Chondrocyte (in vitro differentiated cells): Measurements from ENCODE around the gene GALNT9. TPM values are rescaled to one million over a fixed set of nuclear protein-coding genes. Genes with fewer than 3 reads are reported as not detected.

Experiments used
- DNase-seq: peaks from one replicate; pipeline ENCODE4 v3.0.0; 2021; ENCODE audit warnings: mixed read lengths, low spot score
- H3K27ac Mint-ChIP-seq: one replicate; pipeline ENCODE4 v1.8.0; 2021; ENCODE audit warnings: mild to moderate bottlenecking, moderate library complexity, mixed read lengths; ENCODE audit not compliant: unreplicated experiment
- H3K27me3 Mint-ChIP-seq: 2 replicates; pipeline ENCODE4 v1.8.0; 2021; ENCODE audit warnings: low read depth, mixed read lengths
- H3K36me3 Mint-ChIP-seq: 2 replicates; pipeline ENCODE4 v1.8.0; 2021; ENCODE audit warnings: low read depth, mixed read lengths
- H3K4me1 Mint-ChIP-seq: 2 replicates; pipeline ENCODE4 v1.8.0; 2021; ENCODE audit warnings: low read depth, mild to moderate bottlenecking, mixed read lengths
- H3K4me3 Mint-ChIP-seq: one replicate; pipeline ENCODE4 v1.8.0; 2021; ENCODE audit warnings: mild to moderate bottlenecking, moderate library complexity, mixed read lengths; ENCODE audit not compliant: unreplicated experiment
- H3K9me3 Mint-ChIP-seq: 2 replicates; pipeline ENCODE4 v1.8.0; 2021; ENCODE audit warnings: low read depth, mixed read lengths
- total RNA-seq: library from RNA; stranded (reverse); gene quantifications from 3 replicates; pipeline ENCODE4 v1.2.1, GENCODE V29; 2021
- TF ChIP-seq, protein P1 (sequence below): fragments of 200-600 bp; sonication (generic); IDR thresholded peaks from 2 replicates; pipeline ENCODE4 v1.5.0; 2021; ENCODE audit warnings: antibody characterized with exemption, mild to moderate bottlenecking, moderate library complexity

Gene GALNT9
- total RNA-seq, 1 donor from 2014 or later, result not detected

DNA sequence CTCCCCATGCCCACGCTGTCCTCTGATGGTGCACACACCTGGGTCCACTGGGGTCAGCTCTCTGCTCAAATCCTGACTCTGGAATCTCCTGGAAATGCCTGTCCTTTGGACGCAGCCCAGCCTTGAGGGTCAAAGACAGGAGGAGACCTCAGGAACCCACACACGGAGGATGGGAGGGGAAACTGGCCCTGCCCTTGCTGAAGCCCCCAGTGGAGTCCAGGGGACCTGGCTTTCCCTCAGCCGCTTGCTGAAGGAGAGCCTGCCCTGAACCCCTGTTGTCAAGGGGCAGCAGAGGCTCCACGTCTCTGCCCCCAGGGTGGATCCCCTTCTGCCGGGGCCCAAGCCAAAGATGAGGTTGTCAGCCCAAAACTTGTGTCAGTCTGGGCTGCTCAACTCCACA lies 16.9 kb downstream of the GALNT9 start:
- Mint-ChIP-seq H3K4me1 (no peaks in the 10 kb centered on the region), H3K4me3 (no peak overlapping the region), H3K27ac (no peak overlapping the region), H3K36me3 (peaks cover 10% of the 10 kb centered on the region), H3K9me3 (peaks cover 13% of the 10 kb centered on the region), H3K27me3 (peaks cover 42% of the 10 kb centered on the region)
- TF ChIP-seq, protein P1, sequence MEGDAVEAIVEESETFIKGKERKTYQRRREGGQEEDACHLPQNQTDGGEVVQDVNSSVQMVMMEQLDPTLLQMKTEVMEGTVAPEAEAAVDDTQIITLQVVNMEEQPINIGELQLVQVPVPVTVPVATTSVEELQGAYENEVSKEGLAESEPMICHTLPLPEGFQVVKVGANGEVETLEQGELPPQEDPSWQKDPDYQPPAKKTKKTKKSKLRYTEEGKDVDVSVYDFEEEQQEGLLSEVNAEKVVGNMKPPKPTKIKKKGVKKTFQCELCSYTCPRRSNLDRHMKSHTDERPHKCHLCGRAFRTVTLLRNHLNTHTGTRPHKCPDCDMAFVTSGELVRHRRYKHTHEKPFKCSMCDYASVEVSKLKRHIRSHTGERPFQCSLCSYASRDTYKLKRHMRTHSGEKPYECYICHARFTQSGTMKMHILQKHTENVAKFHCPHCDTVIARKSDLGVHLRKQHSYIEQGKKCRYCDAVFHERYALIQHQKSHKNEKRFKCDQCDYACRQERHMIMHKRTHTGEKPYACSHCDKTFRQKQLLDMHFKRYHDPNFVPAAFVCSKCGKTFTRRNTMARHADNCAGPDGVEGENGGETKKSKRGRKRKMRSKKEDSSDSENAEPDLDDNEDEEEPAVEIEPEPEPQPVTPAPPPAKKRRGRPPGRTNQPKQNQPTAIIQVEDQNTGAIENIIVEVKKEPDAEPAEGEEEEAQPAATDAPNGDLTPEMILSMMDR, result no peak
- no peak for DNase-seq

GRCh38 chr12:132311201-132311915 lies 18.0 kb downstream of the GALNT9 start:
- H3K4me1 Mint-ChIP-seq, result no peaks in the 10 kb centered on the region
- peaks cover 13% of the 10 kb centered on the region for H3K9me3 Mint-ChIP-seq

GRCh38 chr12:132310181-132311040 lies 19.0 kb downstream of the GALNT9 start:
- Mint-ChIP-seq H3K9me3 (peaks cover 13% of the 10 kb centered on the region), H3K27ac (no peak overlapping the region), H3K27me3 (peaks cover 37% of the 10 kb centered on the region), H3K36me3 (peaks cover 10% of the 10 kb centered on the region), H3K4me1 (no peaks in the 10 kb centered on the region), H3K4me3 (no peak overlapping the region)
- DNase-seq, result no peak
- TF ChIP-seq, protein P1, result no peak

More at GRCh38 chr12:132311201-132311915, 18.0 kb downstream of the GALNT9 start:
- Mint-ChIP-seq H3K27ac (no peak overlapping the region), H3K4me3 (no peak overlapping the region), H3K36me3 (peaks cover 10% of the 10 kb centered on the region), H3K27me3 (peaks cover 41% of the 10 kb centered on the region)
- DNase-seq, result no peak
- TF ChIP-seq, protein P1, result no peak

- TF ChIP-seq, protein P1, result no peak
- Mint-ChIP-seq H3K27me3 (peaks cover 35% of the 10 kb centered on the region), H3K27ac (no peak overlapping the region), H3K4me3 (no peak overlapping the region), H3K9me3 (peaks cover 13% of the 10 kb centered on the region), H3K4me1 (no peaks in the 10 kb centered on the region), H3K36me3 (peaks cover 10% of the 10 kb centered on the region)
- DNase-seq, result peak; percentile 87
Measured at GRCh38 chr12:132309596-132310086, 19.7 kb downstream of the GALNT9 start.
